HG02885 (cell line): ENCODE measurements around the gene ERGIC1.

Experiments used
- ATAC-seq: cut with Tn5 transposase; IDR thresholded peaks from one replicate; pipeline ENCODE4 v1.9.1; 2021; ENCODE audit warnings: mild to moderate bottlenecking; ENCODE audit not compliant: unreplicated experiment, poor library complexity

Gene ERGIC1

DNA sequence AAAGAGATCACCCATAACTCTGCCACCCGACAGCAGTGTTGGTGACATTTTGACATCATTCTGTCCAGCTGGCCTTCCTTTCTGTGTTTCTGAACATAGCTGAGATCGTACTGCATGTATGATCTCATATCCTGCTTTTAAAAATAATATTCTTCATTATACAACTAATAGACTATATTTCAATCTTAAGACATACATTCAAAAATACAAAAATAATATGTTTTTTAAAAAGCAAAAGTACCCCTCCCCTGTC lies 77.5 kb downstream of the ERGIC1 start:
- ATAC-seq: no peak

DNA sequence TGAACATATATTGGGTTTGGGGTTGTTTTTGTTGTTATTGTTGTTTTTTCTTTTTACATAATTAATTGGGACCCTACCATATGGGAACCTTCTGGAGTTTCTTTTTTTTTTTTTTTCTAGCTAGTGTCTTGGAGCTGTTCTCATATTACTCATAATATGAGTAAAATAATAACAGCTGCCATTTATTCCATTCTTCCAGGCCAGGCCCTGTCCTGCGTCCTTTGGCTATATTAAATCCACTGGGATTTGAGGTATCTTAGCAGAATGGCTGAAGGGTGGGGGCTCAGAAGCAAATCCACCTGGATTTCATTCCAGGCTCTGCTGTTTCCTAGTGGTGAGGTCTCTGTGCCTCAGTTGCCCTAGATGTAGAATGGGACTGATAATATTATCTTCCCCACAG lies 77.9 kb downstream of the ERGIC1 start:
- no peak for ATAC-seq

DNA sequence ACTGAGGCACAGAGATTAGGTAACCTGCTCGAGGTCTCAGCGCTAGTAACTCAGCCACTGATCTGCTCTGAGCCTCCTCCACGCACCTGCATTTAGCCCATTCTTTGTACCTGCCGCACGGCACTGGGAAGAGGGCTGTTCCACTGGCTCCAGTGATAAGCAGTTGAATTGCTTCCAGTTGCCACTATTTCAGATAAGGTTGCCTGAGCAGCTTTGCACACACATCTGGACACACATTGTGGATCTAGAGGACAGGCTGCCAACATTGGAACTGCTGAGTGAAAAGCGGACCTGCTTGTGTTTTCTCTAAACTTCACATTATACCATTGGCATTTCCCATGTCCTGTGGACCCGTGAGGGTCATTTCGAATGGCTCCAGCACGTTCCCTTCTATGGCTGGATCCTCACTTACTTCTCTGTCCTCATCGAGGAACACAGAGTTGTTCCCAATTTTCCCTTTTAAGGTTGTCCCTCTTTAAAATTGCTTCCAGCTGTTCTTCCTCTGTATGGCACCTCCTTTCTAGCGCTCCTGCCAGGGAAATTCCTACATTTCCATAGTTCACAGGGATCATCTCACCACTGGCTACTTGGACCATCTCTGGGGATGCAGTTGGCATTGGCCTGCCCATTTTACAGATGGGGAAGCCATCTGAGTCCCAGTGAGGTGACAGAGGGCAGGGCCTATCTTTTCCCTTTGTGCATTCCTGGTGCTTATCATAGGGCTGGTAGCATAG lies 79.2 kb downstream of the ERGIC1 start:
- ATAC-seq: no peak

GRCh38 chr5:172915514-172915913 lies 81.5 kb downstream of the ERGIC1 start:
- no peak for ATAC-seq

- ATAC-seq: no peak
Observed at GRCh38 chr5:172918421-172919371, 84.6 kb downstream of the ERGIC1 start.

- ATAC-seq: no peak
Observed at GRCh38 chr5:172919525-172920446, 85.7 kb downstream of the ERGIC1 start.

GRCh38 chr5:172920447-172920849 lies 86.4 kb downstream of the ERGIC1 start:
- ATAC-seq: no peak

DNA sequence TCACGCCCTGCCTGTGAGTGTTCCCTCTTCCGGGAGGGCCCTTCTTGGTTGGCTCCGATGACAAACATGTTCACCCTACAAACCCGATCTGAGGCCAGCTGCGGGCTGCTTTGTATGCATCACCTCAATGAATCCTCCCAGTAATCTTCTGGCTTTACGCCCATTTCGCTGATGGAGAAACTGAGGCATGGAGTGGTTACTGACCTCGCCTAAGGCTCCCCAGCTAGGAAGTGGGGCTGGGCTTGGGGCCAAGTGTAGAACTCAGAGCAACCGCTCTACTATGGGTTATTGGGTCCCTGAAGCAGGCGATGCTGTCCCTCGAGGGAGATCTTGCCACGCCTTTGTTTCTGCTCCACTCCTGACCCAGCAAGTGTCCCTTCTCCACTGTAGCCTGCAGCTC lies 86.9 kb downstream of the ERGIC1 start:
- no peak for ATAC-seq

DNA sequence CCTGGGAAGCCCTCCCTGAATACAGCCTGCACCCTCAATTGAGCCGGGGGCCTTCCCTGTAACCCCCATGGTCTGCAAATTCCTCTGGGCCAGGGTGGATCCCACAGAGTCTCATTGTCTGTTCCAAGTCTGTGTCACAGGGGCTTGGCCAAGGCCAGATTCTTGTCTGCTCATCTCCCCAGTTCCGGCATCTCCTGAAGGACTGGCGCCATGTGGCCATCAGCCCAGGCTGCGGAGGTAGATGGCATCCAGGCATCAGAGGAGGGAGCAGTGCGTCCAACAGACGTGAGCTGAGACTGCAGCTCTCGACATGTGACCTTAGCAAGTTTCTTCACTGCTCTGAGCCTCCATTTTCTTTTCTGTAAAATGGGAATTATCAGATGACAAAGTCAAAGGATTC lies 87.9 kb downstream of the ERGIC1 start:
- ATAC-seq: no peak

- ATAC-seq: no peak
Observed at GRCh38 chr5:172923539-172923938, 89.5 kb downstream of the ERGIC1 start.

GRCh38 chr5:172925336-172925948 lies 91.4 kb downstream of the ERGIC1 start:
- no peak for ATAC-seq

DNA sequence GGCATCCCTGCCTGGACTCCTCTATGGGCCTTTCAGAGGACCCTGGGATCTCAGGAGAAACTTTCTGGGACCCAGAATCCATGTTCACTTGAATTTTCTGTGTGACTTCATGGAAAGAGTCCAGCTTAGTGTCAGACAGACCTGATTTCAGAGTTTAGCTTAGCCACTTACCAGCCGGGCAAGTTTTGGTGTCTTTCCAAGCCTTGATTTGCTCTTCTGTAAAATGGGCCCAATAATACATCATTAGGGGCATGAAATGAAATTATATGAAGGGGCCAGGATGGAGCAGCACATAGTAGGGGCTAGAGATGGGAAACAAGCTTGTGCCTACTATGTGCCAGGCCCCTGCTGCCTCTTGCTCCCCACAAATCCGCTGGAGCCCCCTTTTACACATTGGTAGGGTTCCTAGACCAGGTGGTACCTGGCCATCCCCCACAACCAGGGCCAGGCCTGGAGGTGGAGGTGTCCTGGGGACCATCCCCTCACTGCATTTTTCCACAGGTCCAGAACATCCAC lies 92.0 kb downstream of the ERGIC1 start:
- no peak for ATAC-seq

- no peak for ATAC-seq
Observed at GRCh38 chr5:172926796-172927195, 92.7 kb downstream of the ERGIC1 start.

DNA sequence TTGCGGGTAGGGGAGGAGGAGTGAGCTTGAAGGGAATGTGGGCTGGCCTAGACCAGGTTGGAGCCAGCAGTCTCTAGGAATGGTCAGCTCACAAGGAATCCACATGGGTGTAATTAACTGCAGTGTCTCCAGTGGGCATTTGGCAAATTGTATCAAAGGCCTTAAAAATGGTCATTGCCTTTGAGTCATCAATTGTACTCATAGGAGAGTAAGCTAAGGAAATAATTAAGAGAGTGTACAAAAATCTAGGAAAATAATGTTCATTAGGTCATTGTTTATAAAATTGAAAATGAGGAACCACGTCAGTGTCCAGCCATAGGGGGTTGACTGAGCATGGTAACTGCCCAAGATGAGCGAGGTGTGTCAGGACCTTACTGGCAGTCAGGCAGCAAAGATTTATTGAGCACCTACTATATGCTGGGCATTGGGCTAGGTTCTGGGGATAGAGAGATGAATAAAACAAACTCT lies 95.4 kb downstream of the ERGIC1 start:
- no peak for ATAC-seq

DNA sequence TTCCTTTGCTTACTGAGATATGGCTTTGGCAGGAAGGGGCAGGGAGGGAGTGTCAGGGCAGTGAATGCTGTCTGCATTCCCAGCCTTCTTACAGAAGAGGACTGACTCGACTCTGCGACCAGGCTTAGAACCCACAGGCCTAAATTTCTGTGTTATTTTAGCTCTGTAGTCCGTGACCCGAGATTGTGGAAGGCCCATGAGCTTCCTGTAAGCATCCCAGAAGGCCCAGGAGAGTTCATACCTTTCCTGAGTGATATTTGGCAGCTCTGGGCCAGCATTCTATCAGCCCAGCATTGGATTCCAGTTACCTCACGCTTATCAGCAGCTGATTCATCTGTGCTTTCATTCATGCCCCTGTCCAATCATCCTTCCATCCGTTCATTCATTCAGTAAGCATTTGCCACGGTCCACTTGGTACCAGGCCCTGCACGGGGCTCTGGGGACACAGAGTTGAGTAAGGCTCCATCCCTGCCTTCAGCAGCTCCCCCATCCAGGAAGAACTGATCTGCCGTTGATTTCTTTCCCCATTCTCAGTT lies 97.0 kb downstream of the ERGIC1 start:
- ATAC-seq: no peak

- ATAC-seq: peak; percentile 69
Observed at GRCh38 chr5:172932313-172933017, 98.4 kb downstream of the ERGIC1 start.

DNA sequence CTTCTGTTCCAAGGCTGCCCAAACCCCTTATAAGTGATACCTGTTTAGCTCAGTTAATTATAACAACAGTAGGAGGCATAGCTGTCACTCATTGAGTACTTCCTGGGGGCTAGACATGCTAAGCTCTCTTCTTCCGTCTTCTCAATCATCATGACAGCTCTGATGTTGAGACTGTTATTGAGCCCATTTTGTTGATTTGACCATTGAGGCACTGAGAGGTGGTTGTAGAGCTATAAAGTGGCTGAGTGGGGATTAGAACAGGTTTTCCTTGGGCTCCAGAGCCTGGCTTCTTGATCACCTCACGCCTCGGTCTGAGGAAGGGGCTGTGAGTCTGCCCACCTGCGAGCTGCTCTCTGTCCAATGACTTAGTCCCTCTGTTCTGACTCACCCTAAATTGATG lies 99.2 kb downstream of the ERGIC1 start:
- no peak for ATAC-seq

GRCh38 chr5:172935096-172935495 lies 101.0 kb downstream of the ERGIC1 start:
- no peak for ATAC-seq

DNA sequence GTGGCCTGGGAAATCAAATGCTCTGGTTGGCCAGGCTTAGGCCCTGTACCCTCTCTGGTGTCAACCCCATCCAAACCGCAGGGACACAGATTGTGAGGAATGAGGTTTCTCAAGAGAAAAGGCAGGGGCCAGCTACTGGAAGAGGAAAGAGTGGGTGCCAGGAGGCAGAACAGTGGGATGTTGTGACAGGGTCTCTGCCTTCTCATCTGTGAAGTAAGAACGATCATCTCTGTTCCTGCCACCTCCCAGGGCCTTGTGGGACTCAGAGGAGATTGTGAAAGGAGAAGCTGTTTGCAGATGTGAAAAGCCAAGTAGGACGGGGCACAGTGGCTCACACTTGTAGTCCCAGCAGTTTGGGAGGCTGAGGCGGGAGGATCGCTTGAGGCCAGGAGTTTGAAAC lies 102.3 kb downstream of the ERGIC1 start:
- no peak for ATAC-seq
